Kidney (tissue), 14 donors: ENCODE results near the gene SMPD3. TPM values are rescaled to one million over a fixed set of nuclear protein-coding genes. Genes with fewer than 3 reads are reported as not detected.
A peak's percentile ranks its signal among the peaks of the same experiment; 100 is the strongest.

Source experiments
- DNase-seq, 5 donors: peaks; one replicate each; pipeline ENCODE4 v3.0.0-alpha.2; 2013 to 2020
- FAIRE-seq: peaks from 2 replicates; lab custom pipeline; 2012; peaks lifted over from hg19 to GRCh38; lab: Jason Lieb, UNC
- H3K27ac ChIP-seq, 2 donors: one replicate each; pipeline ENCODE4 v1.7.0; 2013; ENCODE audit warnings: low read depth in 2 of 2, low read length in 2 of 2, inconsistent platforms in 1 of 2
- H3K27me3 ChIP-seq: one replicate; pipeline ENCODE4 v1.7.1; 2013; ENCODE audit warnings: low read length, inconsistent platforms; ENCODE audit not compliant: control insufficient read depth, insufficient read depth
- H3K36me3 ChIP-seq, 3 donors: one replicate each; pipeline versions ENCODE4 v1.7.0 to v1.7.1; 2013; ENCODE audit warnings: low read length in 3 of 3, control low read depth in 1 of 3, inconsistent platforms in 1 of 3; ENCODE audit not compliant: insufficient read depth in 3 of 3, control insufficient read depth in 2 of 3
- H3K4me1 ChIP-seq, 3 donors: one replicate each; pipeline versions ENCODE4 v1.7.0 to v1.7.1; 2013; ENCODE audit warnings: low read length in 3 of 3, inconsistent platforms in 1 of 3, low read depth in 1 of 3; ENCODE audit not compliant: control insufficient read depth in 2 of 3, insufficient read depth in 2 of 3
- H3K4me3 ChIP-seq, 3 donors: one replicate each; pipeline versions ENCODE4 v1.7.0 to v1.8.1; 2013; ENCODE audit warnings: low read length in 3 of 3, control low read depth in 1 of 3, inconsistent platforms in 1 of 3
- H3K9ac ChIP-seq, 3 donors: one replicate each; pipeline versions ENCODE4 v1.7.0 to v1.7.1; 2013; ENCODE audit warnings: low read length in 3 of 3, control low read depth in 1 of 3, inconsistent platforms in 1 of 3
- H3K9me3 ChIP-seq, 3 donors: one replicate each; pipeline versions ENCODE4 v1.7.0 to v1.7.1; 2013; ENCODE audit warnings: low read length in 3 of 3, control low read depth in 1 of 3, inconsistent platforms in 1 of 3; ENCODE audit not compliant: control insufficient read depth in 2 of 3, insufficient read depth in 1 of 3
- intact Hi-C: fragments of 100-400 bp; cut with DNase I; formaldehyde crosslinking; loops from one replicate; pipeline ENCODE4 v1.11.1; 2022
- polyA plus RNA-seq: library from polyadenylated mRNA; stranded (reverse); fragments of 350-450 nt; fragmentation: Illumina TruSeq; extraction: RNeasy Lipid Tissue Mini Kit (QIAGEN cat#74804); gene quantifications from one replicate; pipeline ENCODE4 v1.2.3, GENCODE V29; 2014; ENCODE audit warnings: low read depth, low replicate concordance; ENCODE audit not compliant: insufficient read depth
- total RNA-seq: library from RNA; stranded (reverse); fragmentation: NEBNext Ultra II Directional; extraction: Animal tissue kit (Norgen Biotek cat#: 25700); gene quantifications from one replicate; pipeline ENCODE4 v1.2.1, GENCODE V29; 2021
- TF ChIP-seq, protein P1 (sequence below): IDR thresholded peaks from 3 replicates; pipeline ENCODE4 v1.5.1; 2012; ENCODE audit warnings: mild to moderate bottlenecking, moderate library complexity, borderline replicate concordance; ENCODE audit not compliant: insufficient read depth; ENCODE audit errors: extremely low read depth
- donor health status: control.
- donor health status: control.
- donor health status: control.
- donor health status: control.
- donor health status: control.
- donor health status: DM: yes; HTN: yes; CAD: no.
- donor health status: Normal renal cell carcinoma (clear cell type).

Gene SMPD3
- total and polyA plus RNA-seq, 2 donors from 2014 or later, result 0.28 to 0.72 TPM

DNA sequence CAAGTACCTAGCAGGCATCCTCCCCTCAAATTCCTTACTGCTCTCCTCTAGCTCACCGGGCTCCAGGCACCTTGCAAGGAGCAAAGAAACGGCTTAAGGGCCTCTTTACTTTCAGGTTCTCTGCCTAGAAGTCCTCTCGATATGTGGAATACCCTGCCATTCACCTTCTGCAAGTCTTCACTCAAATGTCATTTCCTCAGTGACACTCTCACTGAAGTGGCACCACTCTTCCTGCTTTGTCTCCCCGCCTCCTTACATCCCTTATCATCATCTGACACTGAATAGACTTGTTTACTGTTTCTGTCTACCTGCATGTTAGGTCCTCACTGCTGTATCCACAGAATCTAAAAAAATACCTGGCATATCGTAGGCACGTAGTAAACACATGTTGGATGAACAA, 138.5 kb downstream of the SMPD3 start:
- Histone ChIP-seq H3K36me3 (peaks cover 2 to 10% (median 7%) of the 10 kb centered on the region in 3 donors), H3K9me3 (no peaks in the 10 kb centered on the region), H3K27me3 (no peaks in the 10 kb centered on the region), H3K9ac (peak overlapping the region; percentile 48 to 94 (median 68)), H3K4me1 (peaks cover 0 to 13% (median 7%) of the 10 kb centered on the region in 3 donors), H3K27ac (no peak overlapping the region), H3K4me3 (peak overlapping the region; percentile 94 to 99 (median 98))
- TF ChIP-seq, protein P1, sequence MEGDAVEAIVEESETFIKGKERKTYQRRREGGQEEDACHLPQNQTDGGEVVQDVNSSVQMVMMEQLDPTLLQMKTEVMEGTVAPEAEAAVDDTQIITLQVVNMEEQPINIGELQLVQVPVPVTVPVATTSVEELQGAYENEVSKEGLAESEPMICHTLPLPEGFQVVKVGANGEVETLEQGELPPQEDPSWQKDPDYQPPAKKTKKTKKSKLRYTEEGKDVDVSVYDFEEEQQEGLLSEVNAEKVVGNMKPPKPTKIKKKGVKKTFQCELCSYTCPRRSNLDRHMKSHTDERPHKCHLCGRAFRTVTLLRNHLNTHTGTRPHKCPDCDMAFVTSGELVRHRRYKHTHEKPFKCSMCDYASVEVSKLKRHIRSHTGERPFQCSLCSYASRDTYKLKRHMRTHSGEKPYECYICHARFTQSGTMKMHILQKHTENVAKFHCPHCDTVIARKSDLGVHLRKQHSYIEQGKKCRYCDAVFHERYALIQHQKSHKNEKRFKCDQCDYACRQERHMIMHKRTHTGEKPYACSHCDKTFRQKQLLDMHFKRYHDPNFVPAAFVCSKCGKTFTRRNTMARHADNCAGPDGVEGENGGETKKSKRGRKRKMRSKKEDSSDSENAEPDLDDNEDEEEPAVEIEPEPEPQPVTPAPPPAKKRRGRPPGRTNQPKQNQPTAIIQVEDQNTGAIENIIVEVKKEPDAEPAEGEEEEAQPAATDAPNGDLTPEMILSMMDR, result no peak
- FAIRE-seq, result no peak
- intact Hi-C loops, result loop anchor here (10.0 kb wide), 1 partner anchor 45 kb away; the partner anchor contains the start of gene SLC7A6
- no peak for DNase-seq

Other genes starting within 250 kb of the SMPD3 start
- 32.9 TPM for gene ESRP2, start 212.4 kb downstream of the SMPD3 start, total RNA-seq
- 19.1 TPM for gene ESRP2, start 212.4 kb downstream of the SMPD3 start, polyA plus RNA-seq
- 35.1 TPM for gene PLA2G15, start 203.1 kb downstream of the SMPD3 start, total RNA-seq
- gene PLA2G15, start 203.1 kb downstream of the SMPD3 start, polyA plus RNA-seq, result 44.4 TPM
- gene SLC7A6, start 184.0 kb downstream of the SMPD3 start, total RNA-seq, result 24.0 TPM
- gene SLC7A6, start 184.0 kb downstream of the SMPD3 start, polyA plus RNA-seq, result 5.0 TPM
- 20.3 TPM for gene SLC7A6OS, start 137.6 kb downstream of the SMPD3 start, total RNA-seq
- 9.2 TPM for gene SLC7A6OS, start 137.6 kb downstream of the SMPD3 start, polyA plus RNA-seq
- gene PRMT7, start 137.5 kb downstream of the SMPD3 start, total RNA-seq, result 33.7 TPM
- 20.4 TPM for gene PRMT7, start 137.5 kb downstream of the SMPD3 start, polyA plus RNA-seq
- 30.3 TPM for gene ZFP90, start 90.8 kb upstream of the SMPD3 start, total RNA-seq
- 10.9 TPM for gene ZFP90, start 90.8 kb upstream of the SMPD3 start, polyA plus RNA-seq
- 61.3 TPM for gene CDH3, start 196.8 kb upstream of the SMPD3 start, total RNA-seq
- gene CDH3, start 196.8 kb upstream of the SMPD3 start, polyA plus RNA-seq, result 9.8 TPM